Spleen (tissue), 7 donors: ENCODE measurements around the gene ANXA11.
"Not testable (repeated sequence)": the region's sequence is repeated elsewhere in the genome, so short reads cannot be mapped to it uniquely, and the experiment has no call there.

Experiments used
- POLR2A ChIP-seq, 3 donors: fragments of 450-650 bp; IDR thresholded peaks; one replicate each; pipeline ENCODE4 v1.5.1; 2017; ENCODE audit warnings: antibody characterized with exemption in 3 of 3, mild to moderate bottlenecking in 1 of 3
- TF ChIP-seq, protein P1 (sequence below), 11 experiments: fragments of 200-600 bp in 7 of 11; fragments of 450-650 bp in 4 of 11; sonication (generic) in 4 of 11; IDR thresholded peaks in 8 of 11; conservative IDR thresholded peaks in 3 of 11; 1 replicate in 7 of 11; 2 replicates in 4 of 11; pipeline versions ENCODE4 v1.4.0 to v1.8.0; 2016 to 2021; ENCODE audit warnings: antibody characterized with exemption in 11 of 11, inconsistent platforms in 4 of 11, mild to moderate bottlenecking in 1 of 11
- donor health status: DM: no; HTN: no; CAD: no; lungs with moderate emphysema.
- donor health status: DM: no; HTN: no; CAD: no.
- donor health status: DM: no; HTN: no; CAD: no.

DNA sequence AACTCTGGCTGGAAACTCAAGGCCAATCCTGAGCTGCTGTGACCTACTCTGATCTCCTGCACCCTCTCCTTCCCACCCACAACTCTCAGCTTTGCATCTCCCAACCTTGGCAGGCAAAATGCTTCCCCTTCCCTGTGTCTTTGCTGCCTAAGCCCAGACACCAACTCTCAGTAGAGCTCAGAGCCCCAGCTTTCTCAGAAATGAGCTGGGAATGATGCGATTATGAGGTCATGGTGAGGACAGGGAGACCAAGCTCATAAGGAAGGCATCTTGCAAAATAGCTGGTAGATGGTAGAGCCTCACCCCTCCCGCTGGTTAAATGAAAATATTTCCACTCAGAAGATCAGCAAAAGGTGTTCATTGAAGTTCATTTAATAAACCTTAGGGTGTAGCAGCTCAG is 49.4 kb upstream of the ANXA11 start:
- TF ChIP-seq, protein P1, sequence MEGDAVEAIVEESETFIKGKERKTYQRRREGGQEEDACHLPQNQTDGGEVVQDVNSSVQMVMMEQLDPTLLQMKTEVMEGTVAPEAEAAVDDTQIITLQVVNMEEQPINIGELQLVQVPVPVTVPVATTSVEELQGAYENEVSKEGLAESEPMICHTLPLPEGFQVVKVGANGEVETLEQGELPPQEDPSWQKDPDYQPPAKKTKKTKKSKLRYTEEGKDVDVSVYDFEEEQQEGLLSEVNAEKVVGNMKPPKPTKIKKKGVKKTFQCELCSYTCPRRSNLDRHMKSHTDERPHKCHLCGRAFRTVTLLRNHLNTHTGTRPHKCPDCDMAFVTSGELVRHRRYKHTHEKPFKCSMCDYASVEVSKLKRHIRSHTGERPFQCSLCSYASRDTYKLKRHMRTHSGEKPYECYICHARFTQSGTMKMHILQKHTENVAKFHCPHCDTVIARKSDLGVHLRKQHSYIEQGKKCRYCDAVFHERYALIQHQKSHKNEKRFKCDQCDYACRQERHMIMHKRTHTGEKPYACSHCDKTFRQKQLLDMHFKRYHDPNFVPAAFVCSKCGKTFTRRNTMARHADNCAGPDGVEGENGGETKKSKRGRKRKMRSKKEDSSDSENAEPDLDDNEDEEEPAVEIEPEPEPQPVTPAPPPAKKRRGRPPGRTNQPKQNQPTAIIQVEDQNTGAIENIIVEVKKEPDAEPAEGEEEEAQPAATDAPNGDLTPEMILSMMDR (IDR thresholded peaks at IDR 0.05 in 8 of 11, conservative IDR thresholded peaks at IDR 0.05 in 3 of 11): not testable (repeated sequence)
- not testable (repeated sequence) for TF ChIP-seq POLR2A (IDR thresholded peaks at IDR 0.05)
